Urinary bladder (tissue), 2 donors: Measurements from ENCODE around the gene RND1. TPM values are rescaled to one million over a fixed set of nuclear protein-coding genes. Genes with fewer than 3 reads are reported as not detected.

Experiments used
- polyA plus RNA-seq: library from polyadenylated mRNA; stranded (reverse); fragments of 200-250 nt; gene quantifications from one replicate; pipeline ENCODE4 v1.2.3, GENCODE V29; 2013
- small RNA-seq: library from RNA; depleted of rRNA; stranded (forward); fragments of <200 nt; gene quantifications from one replicate; pipeline ENCODE3, GENCODE V24; 2014
- total RNA-seq: library from RNA; depleted of rRNA; stranded (reverse); fragments of >200 nt; gene quantifications from one replicate; pipeline ENCODE4 v1.2.3, GENCODE V29; 2014
- donor health status: healthy.

The RND1 gene
- total and polyA plus RNA-seq, 2 donors: 0.53 to 1.8 TPM

Small RNA genes within 50 kb of the gene (small RNA-seq; reads per million reads assigned to genes)
- not detected for gene AC073610.1
- gene RF00019: not detected
- not detected for gene RNU6-600P

Other genes starting within 250 kb of the RND1 start
- 55.3 TPM for gene KANSL2, start 183.6 kb downstream of the RND1 start, total RNA-seq
- gene KANSL2, start 183.6 kb downstream of the RND1 start, polyA plus RNA-seq: 27.5 TPM
- gene CCNT1, start 149.2 kb downstream of the RND1 start, total RNA-seq: 45.6 TPM
- 9.0 TPM for gene CCNT1, start 149.2 kb downstream of the RND1 start, polyA plus RNA-seq
- 30.2 TPM for gene ADCY6, start 76.8 kb downstream of the RND1 start, total RNA-seq
- gene ADCY6, start 76.8 kb downstream of the RND1 start, polyA plus RNA-seq: 23.9 TPM
- 15.1 TPM for gene CACNB3, start 47.4 kb downstream of the RND1 start, total RNA-seq
- 22.2 TPM for gene CACNB3, start 47.4 kb downstream of the RND1 start, polyA plus RNA-seq
- 52.2 TPM for gene DDX23, start 13.7 kb downstream of the RND1 start, total RNA-seq
- 62.8 TPM for gene DDX23, start 13.7 kb downstream of the RND1 start, polyA plus RNA-seq
- 17.7 TPM for gene FKBP11, start 59.6 kb upstream of the RND1 start, total RNA-seq
- 19.4 TPM for gene FKBP11, start 59.6 kb upstream of the RND1 start, polyA plus RNA-seq
- 25.1 TPM for gene ARF3, start 91.6 kb upstream of the RND1 start, total RNA-seq
- gene ARF3, start 91.6 kb upstream of the RND1 start, polyA plus RNA-seq: 78.6 TPM
- gene WNT10B, start 105.9 kb upstream of the RND1 start, total RNA-seq: 0.79 TPM
- 1.2 TPM for gene WNT10B, start 105.9 kb upstream of the RND1 start, polyA plus RNA-seq
- gene WNT1, start 112.5 kb upstream of the RND1 start, total RNA-seq: not detected
- not detected for gene WNT1, start 112.5 kb upstream of the RND1 start, polyA plus RNA-seq
- 0.74 TPM for gene DDN, start 133.5 kb upstream of the RND1 start, total RNA-seq
- not detected for gene DDN, start 133.5 kb upstream of the RND1 start, polyA plus RNA-seq
- gene PRKAG1, start 152.9 kb upstream of the RND1 start, total RNA-seq: 41.8 TPM
- 63.3 TPM for gene PRKAG1, start 152.9 kb upstream of the RND1 start, polyA plus RNA-seq
- gene KMT2D, start 194.9 kb upstream of the RND1 start, total RNA-seq: 30.5 TPM
- 22.0 TPM for gene KMT2D, start 194.9 kb upstream of the RND1 start, polyA plus RNA-seq
- gene RHEBL1, start 204.1 kb upstream of the RND1 start, total RNA-seq: not detected
- 0.68 TPM for gene RHEBL1, start 204.1 kb upstream of the RND1 start, polyA plus RNA-seq
- 2.3 TPM for gene DHH, start 228.9 kb upstream of the RND1 start, total RNA-seq
- gene DHH, start 228.9 kb upstream of the RND1 start, polyA plus RNA-seq: 2.7 TPM
- gene LMBR1L, start 245.0 kb upstream of the RND1 start, total RNA-seq: 52.4 TPM
- gene LMBR1L, start 245.0 kb upstream of the RND1 start, polyA plus RNA-seq: 53.9 TPM